H1 (cell line): Measurements from ENCODE around the gene SAMD4A. TPM values are rescaled to one million over a fixed set of nuclear protein-coding genes. Genes with fewer than 3 reads are reported as not detected.

Experiments used
- CTCF ChIA-PET: fragments of 300-600 bp; sonication (Branson Sonifier 250); formaldehyde crosslinking; loops from one replicate; lab custom pipeline; 2021; ENCODE audit not compliant: partially characterized antibody; lab: Charles Lee
- POLR2A ChIA-PET: fragments of 300-600 bp; sonication (Branson Sonifier 250); formaldehyde crosslinking; loops from one replicate; lab custom pipeline; 2021; ENCODE audit warnings: inconsistent platforms; ENCODE audit not compliant: partially characterized antibody; lab: Charles Lee
- DNase-seq, 2 experiments: peaks; one replicate each; pipeline versions ENCODE4 v3.0.0 to v3.0.0-alpha.2; 2010 to 2022; ENCODE audit warnings: low spot score in 2 of 2, low read depth in 1 of 2, mixed read lengths in 1 of 2
- FAIRE-seq: peaks from 2 replicates; lab custom pipeline; 2011; peaks lifted over from hg19 to GRCh38; lab: Jason Lieb, UNC
- H2AFZ ChIP-seq: 2 replicates; pipeline ENCODE4 v1.8.1; 2012; ENCODE audit warnings: low read length, inconsistent platforms
- H2AK5ac ChIP-seq: 2 replicates; pipeline ENCODE4 v1.6.1; 2013; ENCODE audit warnings: low read depth, low read length
- H2BK120ac ChIP-seq: replicated peaks from 2 replicates; pipeline ENCODE3; 2013; ENCODE audit warnings: low read depth, low read length, inconsistent platforms
- H2BK12ac ChIP-seq: 2 replicates; pipeline ENCODE4 v1.6.1; 2013; ENCODE audit warnings: low read depth, low read length
- H2BK15ac ChIP-seq: 2 replicates; pipeline ENCODE4 v1.6.1; 2013; ENCODE audit warnings: low read length
- H2BK20ac ChIP-seq: 2 replicates; pipeline ENCODE4 v1.6.1; 2013; ENCODE audit warnings: low read length
- H2BK5ac ChIP-seq: 2 replicates; pipeline ENCODE4 v1.6.1; 2013; ENCODE audit warnings: low read depth, low read length
- H3K14ac ChIP-seq: 2 replicates; pipeline ENCODE4 v1.6.1; 2013; ENCODE audit warnings: inconsistent platforms; ENCODE audit not compliant: insufficient read length
- H3K18ac ChIP-seq: 2 replicates; pipeline ENCODE4 v1.6.1; 2013; ENCODE audit warnings: low read length; ENCODE audit errors: extremely low read depth
- H3K23ac ChIP-seq: 2 replicates; pipeline ENCODE4 v1.6.1; 2013; ENCODE audit warnings: inconsistent platforms; ENCODE audit not compliant: insufficient read length
- H3K23me2 ChIP-seq: 2 replicates; pipeline ENCODE4 v1.6.1; 2013; ENCODE audit warnings: low read depth, low read length
- H3K27ac ChIP-seq: 2 replicates; pipeline ENCODE4 v1.6.1; 2011; ENCODE audit warnings: low read depth, low read length, inconsistent platforms
- H3K27me3 ChIP-seq, 4 experiments: replicated peaks in 1 of 4; 1 replicate in 1 of 4; 2 replicates in 3 of 4; pipeline versions ENCODE4 v1.6.1 to v1.8.1; 2011 to 2013; ENCODE audit warnings: low read length in 3 of 4, mild to moderate bottlenecking in 3 of 4, inconsistent platforms in 2 of 4, mixed read lengths in 2 of 4, moderate library complexity in 1 of 4; ENCODE audit not compliant: control insufficient read depth in 3 of 4, insufficient read depth in 3 of 4; ENCODE audit errors: extremely low read depth in 1 of 4
- H3K36me3 ChIP-seq, 4 experiments: 2 replicates each; pipeline versions ENCODE4 v1.6.1 to v1.8.1; 2011 to 2013; ENCODE audit warnings: mild to moderate bottlenecking in 4 of 4, low read length in 3 of 4, moderate library complexity in 2 of 4, control low read depth in 1 of 4, inconsistent platforms in 1 of 4; ENCODE audit not compliant: insufficient read depth in 4 of 4, control insufficient read depth in 2 of 4
- H3K4ac ChIP-seq: replicated peaks from 2 replicates; pipeline ENCODE3; 2013; ENCODE audit warnings: low read length, low read depth, mixed read lengths, inconsistent platforms; ENCODE audit not compliant: insufficient read length
- H3K4me1 ChIP-seq, 4 experiments: replicated peaks in 1 of 4; 1 replicate in 1 of 4; 2 replicates in 3 of 4; pipeline versions ENCODE4 v1.6.1 to v1.8.1; 2011 to 2013; ENCODE audit warnings: low read length in 3 of 4, inconsistent platforms in 2 of 4, mixed read lengths in 1 of 4; ENCODE audit not compliant: insufficient read depth in 4 of 4, control insufficient read depth in 3 of 4
- H3K4me2 ChIP-seq, 2 experiments: 2 replicates each; pipeline versions ENCODE4 v1.6.1 to v1.8.1; 2011 to 2013; ENCODE audit warnings: low read depth in 2 of 2, low read length in 2 of 2, control low read depth in 1 of 2, inconsistent platforms in 1 of 2, mild to moderate bottlenecking in 1 of 2; ENCODE audit not compliant: insufficient read depth in 1 of 2
- H3K4me3 ChIP-seq, 4 experiments: fragments of 200-600, 300-600 bp in 1 of 4; sonication (generic), shearing (Covaris generic), sonication (Bioruptor Twin) in 1 of 4; 2 replicates each; pipeline versions ENCODE4 v1.5.1 to v1.8.1; 2011 to 2016; ENCODE audit warnings: low read length in 4 of 4, low read depth in 3 of 4, control low read depth in 2 of 4, inconsistent platforms in 2 of 4, mild to moderate bottlenecking in 2 of 4, mixed read lengths in 1 of 4, moderate library complexity in 1 of 4; ENCODE audit not compliant: insufficient read depth in 2 of 4; ENCODE audit errors: extremely low read depth in 1 of 4
- H3K56ac ChIP-seq: replicated peaks from 2 replicates; pipeline ENCODE3; 2013; ENCODE audit warnings: low read depth, mild to moderate bottlenecking, mixed read lengths, low read length, inconsistent platforms; ENCODE audit not compliant: insufficient read length
- H3K79me1 ChIP-seq: 2 replicates; pipeline ENCODE4 v1.6.1; 2013; ENCODE audit warnings: low read depth, low read length, control low read depth
- H3K79me2 ChIP-seq, 2 experiments: 2 replicates each; pipeline versions ENCODE4 v1.6.1 to v1.8.1; 2012 to 2013; ENCODE audit warnings: low read length in 2 of 2, mild to moderate bottlenecking in 2 of 2, inconsistent platforms in 1 of 2; ENCODE audit not compliant: insufficient read depth in 2 of 2, control insufficient read depth in 1 of 2
- H3K9ac ChIP-seq, 4 experiments: replicated peaks in 1 of 4; 1 replicate in 1 of 4; 2 replicates in 3 of 4; pipeline versions ENCODE4 v1.6.1 to v1.8.1; 2011 to 2013; ENCODE audit warnings: low read depth in 3 of 4, low read length in 3 of 4, control low read depth in 2 of 4, mild to moderate bottlenecking in 2 of 4, moderate library complexity in 2 of 4, inconsistent platforms in 1 of 4; ENCODE audit errors: extremely low read depth in 1 of 4
- H3K9me3 ChIP-seq, 2 experiments: 2 replicates each; pipeline versions ENCODE4 v1.6.1 to v1.8.1; 2012 to 2013; ENCODE audit warnings: mild to moderate bottlenecking in 2 of 2, moderate library complexity in 2 of 2, control low read depth in 1 of 2, inconsistent platforms in 1 of 2, low read depth in 1 of 2, low read length in 1 of 2, mixed read lengths in 1 of 2; ENCODE audit not compliant: insufficient read depth in 2 of 2
- H4K20me1 ChIP-seq, 2 experiments: replicated peaks in 1 of 2; 2 replicates each; pipeline versions ENCODE3 to v1.8.1; 2011 to 2013; ENCODE audit warnings: inconsistent platforms in 2 of 2, low read length in 2 of 2, mild to moderate bottlenecking in 1 of 2; ENCODE audit not compliant: insufficient read depth in 2 of 2, control insufficient read depth in 1 of 2
- H4K5ac ChIP-seq: 2 replicates; pipeline ENCODE4 v1.6.1; 2013; ENCODE audit warnings: low read length, low read depth, mixed read lengths, inconsistent platforms; ENCODE audit not compliant: insufficient read length
- H4K8ac ChIP-seq: 2 replicates; pipeline ENCODE4 v1.8.0; 2013; ENCODE audit warnings: mild to moderate bottlenecking, moderate library complexity, low read length, inconsistent platforms; ENCODE audit not compliant: insufficient read depth; ENCODE audit errors: extremely low read depth
- H4K91ac ChIP-seq: replicated peaks from 2 replicates; pipeline ENCODE3; 2013; ENCODE audit warnings: low read length, mixed read lengths, inconsistent platforms; ENCODE audit not compliant: insufficient read length
- CEBPB ChIP-seq: IDR thresholded peaks from 2 replicates; pipeline ENCODE4 v1.6.1; 2012; ENCODE audit warnings: low read depth, low read length
- CTCF ChIP-seq, 3 experiments: IDR thresholded peaks; 1 replicate in 2 of 3; 2 replicates in 1 of 3; pipeline versions ENCODE4 v1.5.1 to v1.6.1; 2011; ENCODE audit warnings: low read length in 3 of 3, mild to moderate bottlenecking in 3 of 3, inconsistent platforms in 2 of 3, low read depth in 1 of 3, moderate library complexity in 1 of 3; ENCODE audit not compliant: insufficient read depth in 1 of 3; ENCODE audit errors: control extremely low read depth in 1 of 3
- EZH2 ChIP-seq: fragments of 200-600 bp; sonication (generic); IDR thresholded peaks from 2 replicates; pipeline ENCODE4 v1.7.1; 2012; ENCODE audit warnings: low read depth, mild to moderate bottlenecking, moderate library complexity, low read length, inconsistent platforms; ENCODE audit not compliant: severe bottlenecking
- NANOG ChIP-seq: IDR thresholded peaks from 2 replicates; pipeline ENCODE4 v1.6.1; 2011; ENCODE audit warnings: low read length, low read depth, mild to moderate bottlenecking, inconsistent platforms; ENCODE audit not compliant: insufficient read depth, poor library complexity, severe bottlenecking
- WGBS, 2 experiments: shearing (Covaris generic) in 1 of 2; methylation state at CpG; one replicate each; pipeline versions ENCODE4 v1.1.6 to v1.1.7; 2013 to 2015; ENCODE audit warnings: low lambda C conversion rate in 2 of 2, mixed read lengths in 2 of 2, inconsistent platforms in 1 of 2, low coverage in 1 of 2, missing lambda C conversion rate in 1 of 2; ENCODE audit not compliant: insufficient replicate concordance in 2 of 2, insufficient coverage in 1 of 2, insufficient read length in 1 of 2; ENCODE audit errors: extremely low coverage in 1 of 2, missing lambda C conversion rate in 1 of 2; 5-methylcytosine and 5-hydroxymethylcytosine counted together
- polyA plus RNA-seq, 7 experiments: library from polyadenylated mRNA; depleted of rRNA in 3 of 7; stranded (reverse) in 5 of 7; unstranded in 2 of 7; fragments of >200 nt in 5 of 7; fragments of 200-250 nt in 2 of 7; gene quantifications; 1 replicate in 5 of 7; 2 replicates in 1 of 7; 4 replicates in 1 of 7; pipeline versions ENCODE4 v1.2.1 to v1.2.3, GENCODE V29; 2011 to 2013; ENCODE audit warnings: missing spikeins in 2 of 7, mixed read lengths in 2 of 7
- total RNA-seq: library from RNA; stranded (reverse); fragmentation: NEBNext Ultra II Directional; extraction: Animal tissue kit (Norgen Biotek cat#: 25700); gene quantifications from 2 replicates; pipeline ENCODE4 v1.2.1, GENCODE V29; 2021
- TF ChIP-seq, protein P1 (sequence below): IDR thresholded peaks from 2 replicates; pipeline ENCODE4 v1.6.1; 2011; ENCODE audit warnings: low read depth, mild to moderate bottlenecking, low read length; ENCODE audit not compliant: insufficient read depth

Gene SAMD4A
- total and polyA plus RNA-seq, 2 of the 8 experiments (the other 6 are each of a cell fraction or from before 2014, with no cell fraction given) = 2.4 to 12.3 TPM

DNA sequence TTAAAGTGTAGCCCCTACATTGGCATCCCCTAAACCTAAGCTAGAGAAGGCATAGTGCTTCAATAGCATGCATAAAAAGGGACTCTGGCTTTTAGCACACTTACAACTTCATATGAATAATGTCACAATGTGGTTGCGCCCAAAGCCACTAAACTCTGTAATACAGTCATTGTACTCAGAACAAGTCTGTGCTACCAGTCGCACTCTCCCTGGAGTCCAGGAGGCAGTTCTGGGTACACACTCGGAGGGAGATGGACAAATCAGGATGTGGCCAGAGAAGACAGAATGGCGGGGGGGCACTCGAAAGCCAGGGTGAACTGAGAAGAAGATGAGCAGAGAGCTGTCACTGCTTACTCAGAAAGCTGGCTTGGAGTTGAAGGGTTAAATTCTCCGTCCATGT is 10.6 kb downstream of the SAMD4A start:
- Histone ChIP-seq H3K56ac (no peak overlapping the region), H3K23ac (no peak overlapping the region), H3K79me2 (peaks cover 0 to 22% of the 10 kb centered on the region in 2 experiments; a peak in 3 of 4 replicates), H3K23me2 (no peaks in the 10 kb centered on the region), H4K20me1 (peaks cover 0 to 3% of the 10 kb centered on the region in 2 experiments), H2AFZ (no peak overlapping the region), H2BK15ac (no peak overlapping the region), H3K36me3 (no peaks in the 10 kb centered on the region), H3K4ac (no peak overlapping the region), H2BK120ac (no peak overlapping the region), H4K8ac (no peak overlapping the region), H3K4me1 (no peaks in the 10 kb centered on the region), H3K18ac (no peak overlapping the region), H4K5ac (no peak overlapping the region), H3K27ac (no peak overlapping the region), H3K27me3 (no peaks in the 10 kb centered on the region), H4K91ac (no peak overlapping the region), H3K9me3 (no peaks in the 10 kb centered on the region), H2BK5ac (no peak overlapping the region), H3K4me2 (no peak overlapping the region), H2BK20ac (no peak overlapping the region), H3K14ac (no peak overlapping the region), H3K4me3 (no peak overlapping the region), H3K9ac (no peak overlapping the region), H3K79me1 (no peaks in the 10 kb centered on the region; the same call in none of the 2 replicates), H2BK12ac (no peak overlapping the region), H2AK5ac (no peak overlapping the region)
- DNase-seq (no peak), FAIRE-seq (no peak)
- WGBS, 2 experiments = 84% methylated on average over 6 of the region's 6 CpGs; no CpG with 5 or more reads in 1 of the 2 experiments
- ChIA-PET POLR2A (interaction anchor here (1.0 to 1.6 kb wide), 5 partner anchors 9 to 107 kb away, joined by 3 to 4 read pairs (median 4); no protein-coding TSS in a partner anchor), CTCF (interaction anchor here (0.7 to 10.0 kb wide), 9 partner anchors 13 to 228 kb away, joined by 3 to 108 read pairs (median 5); no protein-coding TSS in a partner anchor)
- TF ChIP-seq CEBPB (no peak), NANOG (no peak), CTCF (IDR thresholded peaks at IDR 0.05; ENCODE audit: control extremely low read depth in 1 of 3, insufficient read depth in 1 of 3, low read depth in 1 of 3, low read length in 3 of 3) (no peak), EZH2 (no peak)
- TF ChIP-seq, protein P1, sequence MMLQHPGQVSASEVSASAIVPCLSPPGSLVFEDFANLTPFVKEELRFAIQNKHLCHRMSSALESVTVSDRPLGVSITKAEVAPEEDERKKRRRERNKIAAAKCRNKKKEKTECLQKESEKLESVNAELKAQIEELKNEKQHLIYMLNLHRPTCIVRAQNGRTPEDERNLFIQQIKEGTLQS = no peak
